ENCODE results near the gene ZNF565. TPM values are rescaled to one million over a fixed set of nuclear protein-coding genes. Genes with fewer than 3 reads are reported as not detected.

Gene ZNF565
- total RNA-seq, 1 experiment from 2014 or later = 3.2 TPM

- TF ChIP-seq ZNF274 (IDR thresholded peaks at IDR 0.05; ENCODE audit: low read depth, low read length) = no peak
- TF ChIP-seq JUND (IDR thresholded peaks at IDR 0.05) = peak; percentile 74
- TF ChIP-seq POLR2A (IDR thresholded peaks at IDR 0.05; ENCODE audit: borderline replicate concordance, extremely low read depth, insufficient read depth, insufficient read length) = peak; percentile 58
- peak; percentile 37 for TF ChIP-seq YY1 (IDR thresholded peaks at IDR 0.05; ENCODE audit: extremely low read depth, insufficient replicate concordance, low read depth, low read length)
- peak; percentile 97 for TF ChIP-seq FOSL1 (IDR thresholded peaks at IDR 0.05; ENCODE audit: low read depth)
- TF ChIP-seq EZH2phosphoT487 (IDR thresholded peaks at IDR 0.05; ENCODE audit: borderline replicate concordance) = no peak
Measured at GRCh38 chr19:36139473-36140303, 74.8 kb downstream of the ZNF565 start, which contains the start of gene CAPNS1 (continued).

- Histone ChIP-seq H3K79me2 (ENCODE audit: insufficient read depth, low read length) (peaks cover 30% of the 10 kb centered on the region), H3K4me1 (ENCODE audit: control insufficient read depth in 1 of 2, insufficient read depth in 2 of 2, low read length in 2 of 2) (peaks cover 49 to 65% of the 10 kb centered on the region in 2 experiments), H3K4me3 (replicated peaks in 1 of 2; ENCODE audit: low read depth in 1 of 2, low read length in 2 of 2) (peak overlapping the region; percentile 87 to 94), H2AFZ (ENCODE audit: low read depth, low read length, poor library complexity, severe bottlenecking) (no peak overlapping the region), H3K36me3 (ENCODE audit: control insufficient read depth in 1 of 2, insufficient read depth in 2 of 2, low read length in 2 of 2) (peaks cover 12 to 15% of the 10 kb centered on the region in 2 experiments), H3K9ac (ENCODE audit: low read length) (peak overlapping the region; percentile 99), H3K27me3 (ENCODE audit: insufficient read depth, low read length) (no peaks in the 10 kb centered on the region), H3K27ac (ENCODE audit: low read depth, low read length) (peak overlapping the region; percentile 98), H3K9me2 (ENCODE audit: insufficient read depth) (no peaks in the 10 kb centered on the region), H4K20me1 (ENCODE audit: insufficient read depth) (peaks cover 6% of the 10 kb centered on the region; the same call in 1 of the 2 replicates), H3K9me3 (ENCODE audit: control insufficient read depth in 1 of 2, insufficient read depth in 1 of 2, low read depth in 1 of 2, low read length in 2 of 2) (no peaks in the 10 kb centered on the region), H3K4me2 (ENCODE audit: low read length) (peak overlapping the region; percentile 96)
- POLR2A ChIA-PET = interaction anchor here (1.0 to 3.0 kb wide), 3 partner anchors 8 to 24 kb away, joined by 3 to 19 read pairs (median 9); partner anchors contain the start of genes POLR2I and TBCB
- intact Hi-C loops (cut with micrococcal nuclease) = loop anchor here (10.0 kb wide), 1 partner anchor 1076 kb away; the partner anchor contains the start of genes ZNF383 and ZNF585B
- DNase-seq (ENCODE audit: low read depth, low spot score) = no peak
- TF ChIP-seq ZNF274 (IDR thresholded peaks at IDR 0.05; ENCODE audit: low read depth, low read length) = no peak
- TF ChIP-seq SIN3A (IDR thresholded peaks at IDR 0.05; ENCODE audit: low read depth) = 0 out of 2 replicates have a peak, but pooled peaks have one; percentile 9
- ATAC-seq = no peak
- no TSS peak for BruUV-seq (replicated peaks)
- RAD21 ChIA-PET (ENCODE audit: low non-redundant PET in 1 of 2, low total read pairs in 2 of 2, uncharacterized antibody in 2 of 2, unreplicated experiment in 2 of 2) = interaction anchor here in 1 of 2 experiments (1.9 kb wide), 1 partner anchor 11 kb away, joined by 4 read pairs; no protein-coding TSS in a partner anchor
- CTCF ChIA-PET = interaction anchor here (1.0 to 1.1 kb wide), 2 partner anchors 9 to 11 kb away, joined by 3 to 6 read pairs; no protein-coding TSS in a partner anchor
Measured at GRCh38 chr19:36139120-36139472, 75.4 kb downstream of the ZNF565 start.
